Measurements from ENCODE around the gene CROCC2.

CROCC2 gene

DNA sequence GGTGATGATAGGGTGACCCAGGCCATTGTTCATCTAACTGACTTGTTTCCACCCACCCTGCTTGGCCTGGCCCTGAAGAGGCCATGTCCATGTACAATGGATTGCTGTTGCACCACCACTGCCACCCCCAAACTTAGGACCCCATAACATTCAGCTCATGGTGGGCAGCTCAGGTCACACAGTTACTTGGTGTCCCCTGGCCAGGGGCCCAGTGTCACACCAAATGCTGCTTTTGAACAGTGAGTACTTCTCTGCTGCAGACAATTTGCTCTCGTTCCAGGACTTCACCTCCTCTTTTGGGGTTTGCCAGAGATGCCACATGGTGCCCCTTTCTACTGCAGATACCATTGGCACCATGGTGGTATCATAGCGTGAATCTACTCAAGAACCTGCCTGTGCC, 21.9 kb upstream of the CROCC2 start:
- no peak for DNase-seq (ENCODE audit: low spot score)
- in situ Hi-C loops (cut with MboI; ENCODE audit: low sequenced_read_pairs, unreplicated experiment): no loop called here
- TF ChIP-seq, protein P1, sequence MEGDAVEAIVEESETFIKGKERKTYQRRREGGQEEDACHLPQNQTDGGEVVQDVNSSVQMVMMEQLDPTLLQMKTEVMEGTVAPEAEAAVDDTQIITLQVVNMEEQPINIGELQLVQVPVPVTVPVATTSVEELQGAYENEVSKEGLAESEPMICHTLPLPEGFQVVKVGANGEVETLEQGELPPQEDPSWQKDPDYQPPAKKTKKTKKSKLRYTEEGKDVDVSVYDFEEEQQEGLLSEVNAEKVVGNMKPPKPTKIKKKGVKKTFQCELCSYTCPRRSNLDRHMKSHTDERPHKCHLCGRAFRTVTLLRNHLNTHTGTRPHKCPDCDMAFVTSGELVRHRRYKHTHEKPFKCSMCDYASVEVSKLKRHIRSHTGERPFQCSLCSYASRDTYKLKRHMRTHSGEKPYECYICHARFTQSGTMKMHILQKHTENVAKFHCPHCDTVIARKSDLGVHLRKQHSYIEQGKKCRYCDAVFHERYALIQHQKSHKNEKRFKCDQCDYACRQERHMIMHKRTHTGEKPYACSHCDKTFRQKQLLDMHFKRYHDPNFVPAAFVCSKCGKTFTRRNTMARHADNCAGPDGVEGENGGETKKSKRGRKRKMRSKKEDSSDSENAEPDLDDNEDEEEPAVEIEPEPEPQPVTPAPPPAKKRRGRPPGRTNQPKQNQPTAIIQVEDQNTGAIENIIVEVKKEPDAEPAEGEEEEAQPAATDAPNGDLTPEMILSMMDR (IDR thresholded peaks at IDR 0.05; ENCODE audit: borderline replicate concordance, control extremely low read depth, extremely low read depth, insufficient read depth, missing control alignments): no peak

DNA sequence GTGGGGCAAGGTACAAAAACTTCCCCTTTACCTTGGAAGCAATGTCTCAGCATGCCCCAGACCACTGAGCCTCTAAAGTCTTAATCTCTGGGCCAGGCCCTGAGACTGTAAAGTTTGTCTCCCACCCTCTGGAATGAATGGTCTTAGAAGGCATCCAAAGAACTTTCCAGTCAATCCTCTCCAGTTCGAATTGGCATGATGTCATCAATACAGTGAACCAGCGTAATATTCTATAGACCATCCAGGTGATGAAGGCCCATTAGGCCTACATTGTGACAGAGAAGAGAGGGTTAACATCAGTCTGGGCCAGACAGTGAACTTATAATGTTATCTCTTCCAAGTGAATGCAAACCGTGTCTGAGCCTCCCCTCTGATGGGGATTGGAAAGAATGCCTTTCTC, 21.4 kb upstream of the CROCC2 start:
- in situ Hi-C loops (cut with MboI; ENCODE audit: low sequenced_read_pairs, unreplicated experiment): no loop called here
- DNase-seq (ENCODE audit: low spot score): no peak
- TF ChIP-seq, protein P1 (IDR thresholded peaks at IDR 0.05; ENCODE audit: borderline replicate concordance, control extremely low read depth, extremely low read depth, insufficient read depth, missing control alignments): no peak

DNA sequence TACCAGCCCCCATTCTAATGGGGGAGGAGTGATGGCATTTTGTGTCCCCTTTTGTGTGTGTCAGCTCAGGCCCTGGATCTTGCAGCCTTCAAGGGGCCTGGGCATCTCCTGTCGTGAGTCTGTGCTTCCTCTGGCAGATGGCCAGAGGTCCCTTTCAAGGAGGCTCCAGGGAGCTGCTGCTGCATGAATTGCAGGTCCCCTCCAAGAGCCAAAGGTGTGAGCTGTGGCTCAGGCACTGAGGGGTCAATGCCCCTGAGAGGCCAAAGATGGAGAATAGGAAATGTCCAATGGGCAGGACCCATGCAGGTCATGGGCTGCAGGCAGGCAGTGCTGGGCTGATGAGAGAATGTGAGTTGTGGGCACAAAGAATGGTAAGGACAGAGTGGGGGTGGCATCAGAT, 20.6 kb upstream of the CROCC2 start:
- DNase-seq (ENCODE audit: low spot score): no peak
- in situ Hi-C loops (cut with MboI; ENCODE audit: low sequenced_read_pairs, unreplicated experiment): no loop called here
- TF ChIP-seq, protein P1 (IDR thresholded peaks at IDR 0.05; ENCODE audit: borderline replicate concordance, control extremely low read depth, extremely low read depth, insufficient read depth, missing control alignments): no peak

DNA sequence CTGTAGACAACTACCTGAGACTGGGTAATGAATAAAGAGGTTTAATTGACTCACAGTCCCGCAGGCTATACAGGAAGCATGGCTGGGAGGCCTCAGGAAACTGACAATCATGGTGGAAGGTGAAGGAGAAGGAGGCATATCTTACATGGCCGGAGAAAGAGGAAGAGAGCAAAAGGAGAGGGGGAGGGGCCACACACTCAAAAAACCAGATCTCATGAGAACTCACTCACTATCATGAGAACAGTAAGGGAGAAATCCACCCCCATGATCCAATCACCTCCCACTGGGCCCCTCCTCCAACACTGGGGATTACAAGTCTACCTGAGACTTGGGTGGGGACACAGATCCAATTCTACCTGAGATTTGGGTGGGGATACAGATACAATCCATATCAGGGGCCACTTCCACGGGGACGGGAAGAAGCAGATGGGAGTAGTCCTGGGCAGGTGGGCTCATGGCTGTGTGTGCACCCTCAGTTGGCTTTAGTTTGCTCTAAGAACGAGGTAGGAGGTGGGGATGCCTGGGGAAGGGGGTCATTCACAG, 20.0 kb upstream of the CROCC2 start:
- TF ChIP-seq, protein P1 (IDR thresholded peaks at IDR 0.05; ENCODE audit: borderline replicate concordance, control extremely low read depth, extremely low read depth, insufficient read depth, missing control alignments): no peak
- DNase-seq (ENCODE audit: low spot score): no peak
- in situ Hi-C loops (cut with MboI; ENCODE audit: low sequenced_read_pairs, unreplicated experiment): no loop called here

DNA sequence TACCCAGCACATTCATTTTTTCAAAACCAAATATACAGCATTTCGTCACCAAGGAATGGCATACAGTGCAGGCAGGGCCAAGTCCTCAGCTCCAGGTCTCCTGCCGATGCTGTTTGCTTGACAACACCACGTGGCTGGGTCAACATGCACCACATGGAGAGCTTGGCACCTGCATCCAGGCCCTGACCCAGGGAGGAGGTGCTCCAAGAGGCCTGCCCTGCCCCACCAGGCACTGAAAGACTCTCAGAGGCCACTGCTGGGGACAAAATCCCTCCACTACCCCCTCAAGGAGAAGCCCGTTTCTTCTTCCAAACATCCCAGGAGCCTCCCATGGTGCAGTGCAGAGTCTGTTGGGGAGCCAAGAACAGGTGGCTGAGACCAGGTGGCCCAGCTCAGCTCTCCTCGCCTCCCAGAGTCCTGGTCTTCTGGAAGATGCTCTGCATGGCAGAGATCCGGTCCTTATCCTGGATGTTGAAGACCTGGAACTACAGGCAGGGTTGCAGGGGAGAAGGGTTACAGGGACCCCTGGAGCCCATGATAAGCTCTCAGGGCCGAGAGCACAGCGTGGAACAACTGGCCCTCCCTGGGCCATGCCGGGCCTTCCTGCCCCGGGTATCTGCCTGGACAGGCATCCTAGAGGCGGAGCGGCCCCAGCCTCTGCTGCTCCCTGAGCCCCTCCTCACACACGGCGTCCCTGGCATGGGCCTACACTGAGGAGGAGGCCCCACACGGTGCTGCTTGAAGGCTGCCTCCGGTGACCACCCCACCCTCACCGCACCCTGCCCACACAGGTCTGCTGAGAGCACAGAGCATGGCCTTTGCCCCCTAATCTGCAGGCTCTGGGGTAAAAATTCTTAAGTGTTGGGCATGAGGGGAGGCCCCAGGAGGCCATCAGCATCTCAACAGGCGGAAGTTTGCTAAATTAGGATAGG, 19.2 kb upstream of the CROCC2 start:
- no peak for DNase-seq (ENCODE audit: low spot score)

DNA sequence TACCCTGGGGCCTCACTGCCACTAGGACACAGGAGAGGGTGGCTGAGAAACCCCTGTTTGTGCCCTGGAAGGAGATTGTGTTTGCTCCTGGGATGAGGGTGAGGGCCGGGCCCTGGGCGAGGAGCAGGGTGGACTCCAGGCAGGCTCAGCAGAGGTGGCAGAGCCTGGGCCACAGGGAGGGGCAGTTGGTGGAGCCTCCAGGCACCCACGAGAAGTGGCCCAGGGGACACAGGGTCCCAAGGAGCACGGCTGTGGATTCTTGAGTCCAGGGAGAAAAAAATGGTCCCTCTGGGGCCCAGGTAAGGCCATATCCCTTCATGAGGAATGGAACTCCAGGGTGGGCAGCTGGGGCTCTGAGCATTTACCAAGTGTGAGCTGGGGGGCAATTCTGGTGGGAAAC, 18.5 kb upstream of the CROCC2 start:
- DNase-seq (ENCODE audit: low spot score): no peak
- in situ Hi-C loops (cut with MboI; ENCODE audit: low sequenced_read_pairs, unreplicated experiment): no loop called here
- TF ChIP-seq, protein P1 (IDR thresholded peaks at IDR 0.05; ENCODE audit: borderline replicate concordance, control extremely low read depth, extremely low read depth, insufficient read depth, missing control alignments): no peak

More for the DNA sequence above, 19.2 kb upstream of the CROCC2 start:
- in situ Hi-C loops (cut with MboI; ENCODE audit: low sequenced_read_pairs, unreplicated experiment): no loop called here
- TF ChIP-seq, protein P1 (IDR thresholded peaks at IDR 0.05; ENCODE audit: borderline replicate concordance, control extremely low read depth, extremely low read depth, insufficient read depth, missing control alignments): no peak
